GM19025 (cell line): ENCODE data around the gene HIVEP3.

Experiments used
- ATAC-seq: cut with Tn5 transposase; IDR thresholded peaks from one replicate; pipeline ENCODE4 v1.9.1; 2021; ENCODE audit warnings: mild to moderate bottlenecking, low read depth, moderate library complexity; ENCODE audit not compliant: unreplicated experiment

HIVEP3 gene

GRCh38 chr1:41612953-41613352 lies 305.8 kb downstream of the HIVEP3 start:
- no peak for ATAC-seq

GRCh38 chr1:41611932-41612450 lies 306.7 kb downstream of the HIVEP3 start:
- ATAC-seq: no peak

- ATAC-seq: no peak
These were observed 307.4 kb downstream of the HIVEP3 start for GRCh38 chr1:41611068-41611931.

- ATAC-seq: no peak
These were observed 308.4 kb downstream of the HIVEP3 start for GRCh38 chr1:41610361-41610760.

GRCh38 chr1:41609166-41609883 lies 309.4 kb downstream of the HIVEP3 start:
- no peak for ATAC-seq

- no peak for ATAC-seq
These were observed 310.5 kb downstream of the HIVEP3 start for GRCh38 chr1:41608211-41608610.

GRCh38 chr1:41607808-41608207 lies 310.9 kb downstream of the HIVEP3 start:
- no peak for ATAC-seq

- ATAC-seq: no peak
These were observed 318.8 kb downstream of the HIVEP3 start for GRCh38 chr1:41599912-41600311.

- no peak for ATAC-seq
These were observed 320.4 kb downstream of the HIVEP3 start for GRCh38 chr1:41598325-41598724.

- no peak for ATAC-seq
These were observed 326.1 kb downstream of the HIVEP3 start for GRCh38 chr1:41592451-41593125.

- no peak for ATAC-seq
These were observed 326.8 kb downstream of the HIVEP3 start for GRCh38 chr1:41591891-41592290.

GRCh38 chr1:41590331-41590730 lies 328.4 kb downstream of the HIVEP3 start:
- no peak for ATAC-seq

- no peak for ATAC-seq
These were observed 329.3 kb downstream of the HIVEP3 start for GRCh38 chr1:41589395-41589794.

- ATAC-seq: no peak
These were observed 330.3 kb downstream of the HIVEP3 start for GRCh38 chr1:41588334-41588875.

GRCh38 chr1:41587791-41588190 lies 330.9 kb downstream of the HIVEP3 start:
- no peak for ATAC-seq

GRCh38 chr1:41586230-41586629 lies 332.5 kb downstream of the HIVEP3 start:
- ATAC-seq: no peak

- no peak for ATAC-seq
These were observed 334.8 kb downstream of the HIVEP3 start for GRCh38 chr1:41583658-41584547.

GRCh38 chr1:41582851-41583657 lies 335.7 kb downstream of the HIVEP3 start:
- ATAC-seq: no peak

GRCh38 chr1:41582351-41582750 lies 336.4 kb downstream of the HIVEP3 start:
- no peak for ATAC-seq
